RWPE2 (cell line): Measurements from ENCODE around the gene TSKU.

Source experiments
- ATAC-seq: fragments of 200-7000 bp; cut with Tn5 transposase; 3 replicates; pipeline ENCODE4 v1.9.1; 2021; ENCODE audit warnings: low read depth
- DNase-seq: peaks from one replicate; pipeline ENCODE4 v3.0.0-alpha.2; 2020; ENCODE audit warnings: low spot score
- H3K27ac ChIP-seq: fragments of 450-650 bp; 2 replicates; pipeline ENCODE4 v1.5.1; 2017; ENCODE audit warnings: mild to moderate bottlenecking; ENCODE audit not compliant: poor library complexity, severe bottlenecking
- H3K27me3 ChIP-seq: fragments of 250-450 bp; sonication (Bioruptor Pico); 2 replicates; pipeline ENCODE4 v1.5.1; 2021; ENCODE audit warnings: mild to moderate bottlenecking, moderate library complexity; ENCODE audit not compliant: insufficient read depth, poor library complexity, severe bottlenecking
- H3K36me3 ChIP-seq: fragments of 250-450 bp; sonication (Bioruptor Pico); 2 replicates; pipeline ENCODE4 v1.5.1; 2020; ENCODE audit warnings: low read depth, mild to moderate bottlenecking, moderate library complexity
- H3K4me1 ChIP-seq: fragments of 250-450 bp; sonication (Bioruptor Pico); 2 replicates; pipeline ENCODE4 v1.5.1; 2021; ENCODE audit warnings: mild to moderate bottlenecking, moderate library complexity; ENCODE audit not compliant: insufficient read depth, poor library complexity, severe bottlenecking
- H3K4me3 ChIP-seq: fragments of 250-450 bp; sonication (Bioruptor Pico); 2 replicates; pipeline ENCODE4 v1.5.1; 2021; ENCODE audit warnings: mild to moderate bottlenecking, moderate library complexity; ENCODE audit not compliant: severe bottlenecking
- H3K9me3 ChIP-seq: fragments of 250-450 bp; sonication (Bioruptor Pico); 2 replicates; pipeline ENCODE4 v1.5.1; 2021; ENCODE audit warnings: mild to moderate bottlenecking, moderate library complexity; ENCODE audit not compliant: severe bottlenecking
- TF ChIP-seq, protein P1 (sequence below): fragments of 450-650 bp; IDR thresholded peaks from one replicate; pipeline ENCODE4 v1.5.1; 2017; ENCODE audit warnings: mild to moderate bottlenecking, moderate library complexity; ENCODE audit not compliant: poor library complexity, severe bottlenecking

Gene TSKU

DNA sequence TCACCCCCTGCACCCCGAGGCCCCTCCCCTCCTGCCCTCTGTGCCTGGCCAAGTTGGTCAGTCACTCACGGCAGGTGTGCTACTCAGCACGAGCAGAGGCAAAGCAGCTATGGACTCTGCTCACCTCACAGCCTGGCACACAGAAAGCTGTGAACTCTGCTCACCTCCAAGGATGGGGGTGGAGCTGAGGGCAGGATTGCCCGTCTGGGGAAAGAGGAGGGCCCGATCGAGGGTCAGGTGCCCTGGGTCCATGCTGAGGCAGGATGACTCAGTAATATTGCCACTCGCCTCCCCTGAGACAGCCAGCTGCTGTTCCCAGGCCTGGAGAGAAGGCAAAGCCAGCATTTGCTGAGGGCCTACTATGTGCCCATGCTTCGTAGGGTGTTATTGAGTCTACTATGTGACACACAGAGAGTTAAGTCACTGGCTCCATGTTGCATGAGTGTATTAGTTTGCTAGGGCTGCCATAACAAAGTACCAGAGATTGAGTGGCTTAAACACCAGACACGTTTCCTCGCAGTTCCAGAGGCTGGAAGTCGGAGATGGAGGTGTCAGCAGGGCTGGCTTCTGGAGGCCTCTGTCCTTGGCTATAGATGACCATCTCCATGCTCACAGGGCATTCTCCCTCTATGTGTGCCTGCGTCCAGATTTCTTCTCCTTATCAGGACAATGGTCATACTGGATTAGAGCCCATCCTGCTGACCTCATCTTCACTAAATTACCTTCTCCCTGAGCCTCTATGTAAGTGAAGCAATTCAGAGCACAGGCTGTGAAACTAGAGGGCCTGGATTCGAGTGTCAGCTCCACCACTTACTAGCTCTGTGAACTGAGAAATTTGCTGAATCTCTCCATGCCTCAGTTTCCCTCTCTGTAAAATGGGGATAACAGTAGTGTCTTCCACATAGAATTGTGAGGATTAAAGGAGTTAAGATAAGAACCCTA, 13.2 kb upstream of the TSKU start:
- Histone ChIP-seq H3K27ac (peak overlapping the region; percentile 43), H3K9me3 (no peaks in the 10 kb centered on the region), H3K27me3 (no peaks in the 10 kb centered on the region), H3K4me1 (peaks cover 29% of the 10 kb centered on the region), H3K4me3 (no peak overlapping the region), H3K36me3 (no peaks in the 10 kb centered on the region)
- DNase-seq: no peak
- TF ChIP-seq, protein P1, sequence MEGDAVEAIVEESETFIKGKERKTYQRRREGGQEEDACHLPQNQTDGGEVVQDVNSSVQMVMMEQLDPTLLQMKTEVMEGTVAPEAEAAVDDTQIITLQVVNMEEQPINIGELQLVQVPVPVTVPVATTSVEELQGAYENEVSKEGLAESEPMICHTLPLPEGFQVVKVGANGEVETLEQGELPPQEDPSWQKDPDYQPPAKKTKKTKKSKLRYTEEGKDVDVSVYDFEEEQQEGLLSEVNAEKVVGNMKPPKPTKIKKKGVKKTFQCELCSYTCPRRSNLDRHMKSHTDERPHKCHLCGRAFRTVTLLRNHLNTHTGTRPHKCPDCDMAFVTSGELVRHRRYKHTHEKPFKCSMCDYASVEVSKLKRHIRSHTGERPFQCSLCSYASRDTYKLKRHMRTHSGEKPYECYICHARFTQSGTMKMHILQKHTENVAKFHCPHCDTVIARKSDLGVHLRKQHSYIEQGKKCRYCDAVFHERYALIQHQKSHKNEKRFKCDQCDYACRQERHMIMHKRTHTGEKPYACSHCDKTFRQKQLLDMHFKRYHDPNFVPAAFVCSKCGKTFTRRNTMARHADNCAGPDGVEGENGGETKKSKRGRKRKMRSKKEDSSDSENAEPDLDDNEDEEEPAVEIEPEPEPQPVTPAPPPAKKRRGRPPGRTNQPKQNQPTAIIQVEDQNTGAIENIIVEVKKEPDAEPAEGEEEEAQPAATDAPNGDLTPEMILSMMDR: no peak
- peak; percentile 26; the same call in 2 of the 3 replicates for ATAC-seq

GRCh38 chr11:76770642-76771445, 12.3 kb upstream of the TSKU start:
- Histone ChIP-seq H3K27ac (peak overlapping the region; percentile 43), H3K4me3 (no peak overlapping the region), H3K4me1 (peaks cover 29% of the 10 kb centered on the region), H3K9me3 (peaks cover under 1% of the 10 kb centered on the region), H3K27me3 (no peaks in the 10 kb centered on the region), H3K36me3 (no peaks in the 10 kb centered on the region)
- TF ChIP-seq, protein P1: no peak
- DNase-seq (no peak), ATAC-seq (peak; percentile 64)

DNA sequence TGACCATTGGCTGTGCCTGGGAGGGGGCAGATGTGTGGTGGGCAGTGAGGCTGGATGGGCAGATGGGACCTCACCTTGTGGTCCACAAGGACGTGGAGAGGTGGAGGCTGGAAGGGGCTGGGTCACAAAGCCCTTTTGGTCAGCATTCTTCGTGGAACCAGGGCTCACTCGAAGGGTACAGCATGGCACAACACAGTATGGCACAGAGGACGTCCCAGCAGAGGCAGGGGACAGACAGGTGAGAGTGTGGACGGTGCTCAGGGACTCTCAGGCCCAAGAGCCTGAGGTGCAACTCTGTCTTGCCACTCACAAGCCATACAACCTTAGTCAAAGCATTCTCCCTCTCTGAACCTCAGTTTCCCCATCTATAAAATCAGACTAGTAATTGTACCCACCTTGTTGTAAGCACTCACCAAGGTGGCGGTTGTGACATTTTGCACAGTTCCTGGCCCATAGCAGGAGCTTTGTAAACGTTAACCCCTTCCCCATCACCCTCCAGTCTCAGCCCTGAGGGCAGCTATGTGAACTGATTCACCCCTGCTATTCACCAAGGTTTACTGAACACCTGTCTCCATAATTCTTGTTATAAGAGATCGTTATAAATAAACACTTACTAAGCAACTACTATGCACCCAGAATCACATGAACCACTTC, 11.6 kb upstream of the TSKU start:
- TF ChIP-seq, protein P1: no peak

GRCh38 chr11:76772100-76772782, 10.9 kb upstream of the TSKU start:
- H3K27ac ChIP-seq: no peak overlapping the region
- H3K4me3 ChIP-seq: no peak overlapping the region
- H3K4me1 ChIP-seq: peaks cover 29% of the 10 kb centered on the region
- ATAC-seq (no peak), DNase-seq (no peak)
- H3K36me3 ChIP-seq: no peaks in the 10 kb centered on the region
- no peaks in the 10 kb centered on the region for H3K27me3 ChIP-seq
- H3K9me3 ChIP-seq: peaks cover 13% of the 10 kb centered on the region
- TF ChIP-seq, protein P1: no peak

More for the DNA sequence above, 11.6 kb upstream of the TSKU start:
- ATAC-seq (no peak), DNase-seq (no peak)
- H3K27ac ChIP-seq: peak overlapping the region; percentile 43
- H3K36me3 ChIP-seq: no peaks in the 10 kb centered on the region
- peaks cover 29% of the 10 kb centered on the region for H3K4me1 ChIP-seq
- H3K27me3 ChIP-seq: no peaks in the 10 kb centered on the region
- H3K4me3 ChIP-seq: no peak overlapping the region
- peaks cover 8% of the 10 kb centered on the region for H3K9me3 ChIP-seq
